Retina (tissue), 1 donor: ENCODE data around the gene CMC4.

ENCODE experiments used
- DNase-seq: peaks from one replicate; pipeline ENCODE4 v3.0.0-alpha.2; 2016

The CMC4 gene

GRCh38 chrX:155052738-155053498 lies 18.0 kb downstream of the CMC4 start:
- no peak for DNase-seq

GRCh38 chrX:155048977-155049619 lies 21.8 kb downstream of the CMC4 start:
- peak; percentile 10 for DNase-seq

GRCh38 chrX:155046811-155047528 lies 24.0 kb downstream of the CMC4 start:
- no peak for DNase-seq

- DNase-seq = no peak
These were observed 24.7 kb downstream of the CMC4 start for GRCh38 chrX:155046129-155046810.

- no peak for DNase-seq
These were observed 35.2 kb downstream of the CMC4 start for GRCh38 chrX:155035688-155036087.

GRCh38 chrX:155031657-155032056 lies 39.3 kb downstream of the CMC4 start:
- DNase-seq = no peak

- no peak for DNase-seq
These were observed 42.1 kb downstream of the CMC4 start for GRCh38 chrX:155028877-155029291.

GRCh38 chrX:155028129-155028528 lies 42.8 kb downstream of the CMC4 start:
- DNase-seq = peak; percentile 2

- peak; percentile 11 for DNase-seq
These were observed 43.3 kb downstream of the CMC4 start for GRCh38 chrX:155027509-155028066.

- DNase-seq = peak; percentile 91
These were observed 44.0 kb downstream of the CMC4 start, which contains the start of gene FUNDC2 for GRCh38 chrX:155026727-155027508. Gene FUNDC2 (plus strand): TSS chrX:155026844. CDS start chrX:155026939, 95 bp downstream.

GRCh38 chrX:155026420-155026726 lies 44.6 kb downstream of the CMC4 start:
- no peak for DNase-seq

GRCh38 chrX:155023907-155024833 lies 46.8 kb downstream of the CMC4 start:
- DNase-seq = no peak

GRCh38 chrX:155022585-155022984 lies 48.4 kb downstream of the CMC4 start, which contains the start of gene F8:
Gene F8 (minus strand): TSS chrX:155022723. CDS start chrX:155022552, 171 bp downstream.
- DNase-seq = no peak

GRCh38 chrX:155020591-155020990 lies 50.3 kb downstream of the CMC4 start:
- no peak for DNase-seq
